ENCODE results near the gene TIMM8B.
"Not testable (repeated sequence)": the region's sequence is repeated elsewhere in the genome, so short reads cannot be mapped to it uniquely, and the experiment has no call there.

Gene TIMM8B

DNA sequence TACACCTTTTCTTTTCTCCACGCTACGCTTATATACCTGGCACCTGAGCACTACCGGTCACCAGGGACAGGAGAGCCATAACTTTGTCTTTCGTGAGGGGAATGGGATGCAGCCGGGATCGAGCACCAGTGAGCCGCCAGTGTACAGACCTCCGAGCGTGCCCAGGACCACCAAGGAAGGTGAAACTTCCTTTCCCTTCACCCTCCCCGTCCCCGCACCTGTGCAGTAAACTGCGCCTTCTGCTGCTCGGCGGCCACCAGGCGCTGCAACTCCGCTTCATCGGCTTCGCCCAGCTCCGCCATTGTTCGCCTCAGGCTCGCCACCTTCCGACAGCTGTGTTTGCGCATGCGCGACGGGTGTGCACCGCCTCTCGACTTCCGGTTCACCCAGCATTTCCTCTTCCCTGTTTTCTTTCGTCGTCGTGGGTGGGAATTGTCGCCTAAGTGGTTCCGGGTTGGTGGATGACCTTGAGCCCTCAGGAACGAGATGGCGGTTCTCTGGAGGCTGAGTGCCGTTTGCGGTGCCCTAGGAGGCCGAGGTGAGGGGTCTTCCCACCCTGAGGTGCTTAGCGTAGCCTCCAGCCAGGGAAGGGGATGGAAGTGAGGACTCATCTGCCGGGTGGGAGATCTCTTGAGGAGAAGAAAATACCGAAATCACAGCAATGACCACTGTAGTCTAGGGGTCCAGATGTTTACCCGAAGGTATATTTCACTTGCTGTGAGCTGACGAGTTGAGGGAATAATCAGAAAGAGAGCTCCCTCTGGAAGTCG is at the start of gene TIMM8B, which contains the start of gene SDHD:
Gene TIMM8B (minus strand): TSS at position 335 of the 770 bp plus-strand sequence. CDS start 33 bp downstream, at position 302.
Gene SDHD (plus strand): TSS at position 452 of the 770 bp plus-strand sequence. CDS start 35 bp downstream, at position 487.
- DNase-seq: peak; percentile 98

DNA sequence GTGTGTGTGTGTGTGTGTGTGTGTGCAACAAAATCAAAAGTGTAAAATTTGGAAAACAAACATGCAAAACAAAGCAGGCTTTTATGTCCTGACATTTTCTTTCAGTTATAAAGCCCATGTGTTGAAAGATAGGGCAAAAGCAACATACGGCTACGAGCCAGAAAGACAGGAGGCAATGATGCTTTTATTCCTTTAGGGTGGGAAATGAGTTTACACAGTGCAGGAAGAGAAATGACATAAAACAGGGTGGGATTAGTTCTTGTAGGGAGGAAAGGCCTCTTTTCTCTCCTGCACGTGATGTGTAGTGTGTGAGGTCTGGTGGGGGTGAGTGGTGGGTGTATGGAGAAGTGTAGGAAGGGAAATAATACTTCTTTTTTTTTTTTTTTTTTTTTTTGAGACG is 47.9 kb upstream of the TIMM8B start:
- no peak for DNase-seq

GRCh38 chr11:112132737-112133136 is 46.2 kb upstream of the TIMM8B start:
- no peak for DNase-seq

GRCh38 chr11:112129656-112130055 is 43.1 kb upstream of the TIMM8B start:
- DNase-seq: no peak

GRCh38 chr11:112128483-112129121 is 42.0 kb upstream of the TIMM8B start:
- no peak for DNase-seq

- no peak for DNase-seq
Measured at GRCh38 chr11:112127056-112127455, 40.5 kb upstream of the TIMM8B start.

- DNase-seq: no peak
Measured at GRCh38 chr11:112123129-112123528, 36.6 kb upstream of the TIMM8B start.

DNA sequence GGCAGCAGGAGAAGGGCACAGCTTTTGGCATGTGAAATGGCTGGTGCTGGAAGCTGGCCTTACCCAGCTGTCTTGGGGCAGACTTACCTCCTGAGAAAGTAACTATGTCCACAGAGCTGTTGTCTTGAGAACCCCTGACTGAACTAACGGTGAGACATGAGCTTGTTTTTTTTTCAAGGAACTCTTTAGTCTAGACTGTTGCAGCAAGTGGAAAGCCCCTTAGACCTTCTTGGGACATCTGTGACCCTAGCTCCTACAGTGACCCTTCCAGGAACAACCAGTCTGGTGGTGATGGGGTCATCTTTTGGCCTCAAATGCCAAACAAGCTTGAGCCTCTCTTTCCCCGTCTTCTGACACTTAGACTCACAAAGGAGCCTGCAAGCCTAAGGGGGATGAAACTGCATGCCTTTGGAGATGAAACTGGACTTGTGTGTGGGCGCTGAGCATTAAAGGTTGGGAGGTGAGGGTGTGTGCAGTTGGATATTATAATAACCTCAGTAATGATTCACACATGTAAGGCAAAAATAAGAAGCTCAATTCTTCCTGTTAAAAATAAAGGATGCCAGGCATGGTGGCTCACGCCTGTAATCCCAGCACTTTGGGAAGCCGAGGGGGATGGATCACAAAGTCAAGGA is 35.5 kb upstream of the TIMM8B start:
- DNase-seq: no peak

- DNase-seq: no peak
Measured at GRCh38 chr11:112118176-112118575, 31.6 kb upstream of the TIMM8B start.

- no peak for DNase-seq
Measured at GRCh38 chr11:112115386-112115785, 28.8 kb upstream of the TIMM8B start.

GRCh38 chr11:112114460-112114859 is 27.9 kb upstream of the TIMM8B start:
- DNase-seq: no peak

DNA sequence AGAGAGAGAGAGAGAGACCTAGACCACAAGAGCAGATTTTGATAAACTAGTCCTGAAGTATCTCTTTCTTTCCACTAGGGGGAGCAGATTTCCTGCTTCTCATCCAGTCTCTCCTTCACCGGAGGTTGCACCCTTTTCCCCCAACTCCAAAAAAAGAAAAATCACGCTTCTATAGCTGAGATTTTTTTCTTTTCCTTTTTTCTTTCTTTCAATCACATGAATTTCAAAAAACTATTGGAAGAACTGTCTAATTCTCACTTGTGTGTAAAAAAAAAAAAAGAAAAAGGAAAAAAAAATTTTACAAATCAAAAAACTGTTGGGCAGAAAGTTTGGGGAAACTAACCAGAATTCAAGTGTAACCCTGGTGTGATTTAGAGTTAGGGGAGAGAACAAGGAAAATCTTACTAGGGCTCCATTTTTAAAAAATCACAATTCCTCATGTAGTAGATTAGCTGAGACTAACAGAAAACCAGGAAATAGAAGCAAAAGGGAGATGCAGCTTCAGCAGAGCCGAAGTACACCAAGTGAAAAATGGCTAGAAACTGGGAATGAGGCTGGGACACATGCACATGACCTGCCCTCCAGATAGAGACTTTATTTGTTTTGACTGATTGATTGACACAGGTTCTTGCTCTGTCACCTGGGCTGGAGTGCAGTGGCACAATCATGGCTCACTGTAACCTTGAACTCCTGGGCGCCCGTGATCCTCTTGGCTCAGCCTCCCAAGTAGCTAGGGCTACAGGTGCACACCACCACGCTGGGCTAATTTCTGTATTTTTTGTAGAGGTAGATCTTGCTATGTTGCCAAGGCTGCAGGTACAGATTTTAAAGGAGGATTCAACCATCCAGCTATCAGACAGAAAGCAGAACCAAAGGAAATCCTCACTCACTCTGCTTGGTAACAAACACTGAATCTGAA is 27.2 kb upstream of the TIMM8B start:
- DNase-seq: peak; percentile 51

DNA sequence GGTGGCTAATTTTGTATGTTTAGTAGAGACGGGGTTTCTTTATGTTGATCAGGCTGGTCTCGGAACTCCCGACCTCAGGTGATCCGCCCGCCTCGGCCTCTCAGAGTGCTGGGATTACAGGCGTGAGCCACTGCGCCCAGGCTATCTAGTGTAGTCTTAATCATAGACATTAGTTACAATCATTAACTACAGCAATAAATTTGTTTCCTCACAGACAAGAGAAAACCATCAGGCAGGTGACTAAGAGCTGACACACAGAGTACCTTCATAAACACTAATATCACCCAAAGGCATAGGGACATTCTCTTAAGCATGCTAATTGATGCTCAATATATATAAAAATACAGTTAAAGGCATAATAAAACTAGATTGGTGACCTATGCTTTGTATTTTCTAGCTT is 19.5 kb upstream of the TIMM8B start:
- no peak for DNase-seq

DNA sequence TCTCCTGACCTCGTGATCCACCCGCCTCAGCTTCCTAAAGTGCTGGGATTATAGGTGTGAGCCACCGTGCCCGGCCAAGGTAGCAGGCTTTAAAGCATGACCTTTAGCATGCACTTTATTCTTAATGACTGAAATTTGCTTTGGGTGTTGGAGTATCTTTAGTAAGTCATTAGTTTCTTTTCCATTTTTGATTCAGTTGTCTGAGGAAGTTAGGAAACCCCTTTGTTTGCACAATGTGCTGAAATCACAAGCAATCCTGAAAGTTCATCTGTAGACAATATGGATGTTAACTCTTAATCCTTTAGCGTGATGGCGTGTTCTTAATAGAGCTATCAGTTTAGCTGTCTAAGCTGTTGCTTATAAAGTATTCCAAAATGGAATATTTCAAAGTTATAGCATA is 16.9 kb upstream of the TIMM8B start:
- no peak for DNase-seq

GRCh38 chr11:112100462-112100861 is 13.9 kb upstream of the TIMM8B start:
- DNase-seq: no peak

GRCh38 chr11:112097734-112098528 is 11.4 kb upstream of the TIMM8B start:
- DNase-seq: no peak

DNA sequence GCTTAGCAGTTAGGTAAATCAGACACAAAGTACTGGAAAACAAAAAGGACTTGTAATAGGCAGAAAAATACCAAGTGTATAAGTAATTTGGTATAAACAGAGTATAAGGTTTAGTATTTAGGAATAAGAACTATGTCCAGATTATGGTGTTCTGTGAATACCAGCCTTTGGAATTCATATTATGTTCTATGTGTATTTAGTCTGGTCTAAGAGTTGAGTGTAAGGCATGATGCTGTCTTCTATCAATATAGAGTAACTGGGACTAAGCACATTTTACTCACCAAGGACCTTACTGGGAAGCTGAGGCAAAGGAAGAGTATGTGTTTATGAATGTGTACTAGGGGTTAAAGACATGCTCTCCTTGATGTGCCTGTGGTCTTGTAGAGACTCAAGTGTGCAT is 9.6 kb upstream of the TIMM8B start:
- DNase-seq: no peak

DNA sequence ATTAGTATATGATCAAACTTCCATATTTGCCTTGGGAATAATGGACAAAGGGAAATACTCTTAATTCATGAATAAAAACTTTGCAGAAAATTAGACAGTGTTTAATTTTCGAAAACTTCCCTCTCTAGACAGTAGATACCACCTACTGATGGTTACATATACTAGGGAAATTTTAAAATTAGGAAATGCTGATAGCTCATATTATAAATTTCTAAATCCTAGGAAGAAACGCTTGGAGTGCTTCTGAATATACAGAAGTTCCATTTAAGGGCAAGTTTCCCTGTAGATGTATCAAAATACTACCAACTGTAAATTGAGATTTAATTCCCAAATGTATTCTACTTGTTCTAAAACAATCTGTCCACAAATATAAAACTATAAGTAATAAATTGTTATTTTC is 8.7 kb upstream of the TIMM8B start:
- DNase-seq: not testable (repeated sequence)

- DNase-seq: no peak
Measured at GRCh38 chr11:112087212-112087611, 656 bp upstream of the TIMM8B start.

DNA sequence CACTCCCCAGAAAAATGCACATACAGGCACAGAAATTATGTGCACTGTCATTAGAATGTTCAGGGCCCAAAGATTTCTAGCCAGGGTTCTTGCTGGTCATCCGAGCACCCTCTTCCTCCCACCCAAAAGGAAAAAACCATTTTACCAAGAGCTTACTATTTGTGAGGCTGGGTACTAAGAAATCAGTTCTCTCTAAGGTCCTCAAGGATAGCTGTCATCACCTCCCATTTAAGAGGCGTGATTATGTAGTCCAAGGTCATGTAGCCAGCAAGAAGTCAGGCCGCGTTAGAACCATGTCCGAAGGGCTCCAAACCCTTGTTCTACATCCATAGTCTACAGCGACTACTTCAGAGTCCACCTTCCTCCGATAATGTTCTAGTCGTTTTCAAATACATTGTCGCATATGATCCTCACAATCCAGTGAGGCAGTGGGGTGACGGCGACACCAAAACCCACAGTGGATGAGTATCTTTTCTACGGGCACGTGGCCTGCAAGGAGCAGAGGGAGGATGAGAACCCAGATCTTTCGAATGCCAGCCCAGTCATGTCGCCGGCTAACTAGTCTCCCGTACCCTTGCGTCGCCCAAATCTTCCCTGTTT is 634 bp downstream of the TIMM8B start:
- peak; percentile 39 for DNase-seq

- DNase-seq: no peak
Measured at GRCh38 chr11:112082729-112083128, 3.8 kb downstream of the TIMM8B start.
